NCI-H2029 (cell line): ENCODE results near the gene TIFAB.

ENCODE experiments used
- DNase-seq: peaks from one replicate; lab custom pipeline; 2025; lab: John Stamatoyannopoulos, UW

TIFAB gene

GRCh38 chr5:135442431-135443160 lies 9.6 kb downstream of the TIFAB start:
- DNase-seq, result no peak

GRCh38 chr5:135441919-135442318 lies 10.2 kb downstream of the TIFAB start:
- DNase-seq, result no peak

DNA sequence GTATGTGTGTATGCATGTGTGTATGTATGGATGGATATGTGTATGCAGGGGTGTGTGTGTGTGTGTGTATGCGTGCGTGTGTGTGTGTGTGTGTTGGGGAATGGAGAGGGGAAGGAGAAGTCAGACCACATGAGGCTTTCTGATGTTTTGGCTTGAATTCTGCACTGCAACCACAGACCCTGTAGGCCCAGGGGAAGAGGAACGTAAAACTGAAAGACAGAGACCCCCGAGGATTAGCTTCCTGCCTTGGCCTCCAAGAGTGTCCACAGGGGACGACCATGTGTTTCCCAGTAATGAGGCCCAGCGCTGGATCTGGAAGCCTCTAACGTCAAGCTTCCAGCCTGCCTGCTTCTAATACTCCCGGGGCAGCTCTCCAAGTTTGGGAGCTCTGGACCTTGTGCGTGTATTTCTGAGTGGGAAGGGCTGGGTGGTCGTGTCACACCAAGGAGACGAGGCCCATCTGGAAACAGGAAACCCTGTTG lies 10.8 kb downstream of the TIFAB start:
- DNase-seq, result no peak

DNA sequence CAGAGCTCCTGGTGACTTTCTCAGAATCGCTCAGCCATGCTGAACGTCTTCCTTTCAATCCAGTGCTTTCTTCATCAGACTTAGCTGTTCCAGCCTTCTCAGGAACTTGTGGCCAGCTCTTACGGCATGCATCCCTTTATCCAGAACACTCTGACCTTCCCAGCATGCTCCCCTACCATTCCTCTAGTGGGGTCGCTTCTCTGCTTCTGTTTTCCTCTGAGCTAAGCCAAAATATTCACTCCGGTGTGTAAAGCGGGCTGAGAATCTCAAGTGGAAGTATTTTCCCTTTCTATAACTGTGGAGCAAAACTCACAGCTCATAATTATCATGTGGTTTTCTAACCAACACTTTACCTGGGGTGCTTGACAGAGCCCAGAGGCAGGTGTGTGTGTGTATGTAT lies 11.2 kb downstream of the TIFAB start:
- DNase-seq, result no peak

GRCh38 chr5:135439231-135440205 lies 12.6 kb downstream of the TIFAB start:
- no peak for DNase-seq

DNA sequence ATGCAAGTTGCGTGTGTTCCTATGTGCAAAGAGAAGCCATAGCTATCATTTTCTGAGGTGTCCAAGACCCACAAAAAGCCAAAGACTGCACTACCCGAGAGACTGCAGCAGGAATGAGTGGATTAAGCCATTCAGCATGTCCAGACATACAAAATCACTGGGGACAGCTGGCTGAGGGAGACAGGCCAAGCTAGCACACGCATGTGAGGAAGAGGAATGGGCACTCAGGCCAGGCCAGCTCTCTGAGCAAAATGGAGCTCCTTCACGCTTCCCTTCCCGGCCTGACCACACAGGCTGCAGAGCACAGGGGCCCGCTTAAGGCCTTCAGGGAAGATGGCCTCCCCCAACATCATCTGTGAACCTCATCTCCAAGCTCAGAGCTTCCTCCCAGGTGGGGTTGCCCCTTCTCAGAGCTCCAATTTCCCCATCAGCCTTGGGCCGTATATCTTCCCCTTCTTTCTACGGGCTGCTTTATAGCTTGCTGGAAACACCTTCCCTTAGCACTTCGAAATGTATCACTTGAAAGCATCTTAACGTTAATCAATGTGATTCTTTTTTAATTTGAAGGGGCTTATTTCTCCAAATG lies 13.4 kb downstream of the TIFAB start:
- DNase-seq, result no peak

GRCh38 chr5:135437796-135438560 lies 14.2 kb downstream of the TIFAB start:
- peak; percentile 96 for DNase-seq

GRCh38 chr5:135437422-135437795 lies 14.7 kb downstream of the TIFAB start:
- DNase-seq, result no peak

- DNase-seq, result no peak
Observed at GRCh38 chr5:135436951-135437418, 15.2 kb downstream of the TIFAB start.

DNA sequence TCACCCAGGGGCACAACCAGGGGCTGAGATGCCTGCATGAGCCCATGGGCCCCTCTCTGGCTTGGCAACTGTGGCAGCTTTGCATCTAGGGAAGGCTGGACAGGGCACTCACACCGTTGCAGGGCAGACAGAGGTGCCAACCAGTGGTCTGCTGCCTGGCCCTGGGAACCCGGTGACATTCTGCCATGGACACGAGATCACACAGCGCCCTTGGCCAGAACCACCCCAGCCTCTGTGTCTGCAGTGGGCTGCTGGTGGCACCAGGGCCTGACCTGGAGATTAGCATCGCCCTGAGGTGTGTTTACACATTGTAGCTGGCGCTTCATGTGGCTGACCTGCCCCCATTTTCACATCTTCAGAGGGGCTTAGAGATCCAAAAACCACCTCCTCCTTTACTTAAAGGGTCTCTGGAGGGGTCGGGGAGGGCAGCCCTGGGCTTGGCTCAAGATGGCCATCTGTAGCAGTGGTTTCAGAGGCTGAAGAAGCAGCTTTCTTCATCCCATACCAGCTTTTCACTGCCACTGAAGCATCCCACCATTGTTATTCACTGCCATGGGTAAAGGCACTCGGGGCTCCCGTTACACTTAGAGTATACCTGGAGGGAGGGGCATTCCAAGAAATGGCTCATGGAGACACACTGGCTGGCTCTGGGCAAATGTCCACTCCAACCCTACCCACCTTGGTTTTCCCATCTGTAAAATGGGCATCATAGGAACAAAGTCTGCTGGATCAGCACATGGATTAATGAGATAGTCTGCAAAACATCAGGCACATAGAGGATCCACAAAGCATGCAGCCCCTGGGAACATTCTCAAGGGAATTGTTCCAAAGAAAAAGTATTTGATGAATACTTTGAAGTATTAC lies 16.5 kb downstream of the TIFAB start:
- DNase-seq, result no peak

DNA sequence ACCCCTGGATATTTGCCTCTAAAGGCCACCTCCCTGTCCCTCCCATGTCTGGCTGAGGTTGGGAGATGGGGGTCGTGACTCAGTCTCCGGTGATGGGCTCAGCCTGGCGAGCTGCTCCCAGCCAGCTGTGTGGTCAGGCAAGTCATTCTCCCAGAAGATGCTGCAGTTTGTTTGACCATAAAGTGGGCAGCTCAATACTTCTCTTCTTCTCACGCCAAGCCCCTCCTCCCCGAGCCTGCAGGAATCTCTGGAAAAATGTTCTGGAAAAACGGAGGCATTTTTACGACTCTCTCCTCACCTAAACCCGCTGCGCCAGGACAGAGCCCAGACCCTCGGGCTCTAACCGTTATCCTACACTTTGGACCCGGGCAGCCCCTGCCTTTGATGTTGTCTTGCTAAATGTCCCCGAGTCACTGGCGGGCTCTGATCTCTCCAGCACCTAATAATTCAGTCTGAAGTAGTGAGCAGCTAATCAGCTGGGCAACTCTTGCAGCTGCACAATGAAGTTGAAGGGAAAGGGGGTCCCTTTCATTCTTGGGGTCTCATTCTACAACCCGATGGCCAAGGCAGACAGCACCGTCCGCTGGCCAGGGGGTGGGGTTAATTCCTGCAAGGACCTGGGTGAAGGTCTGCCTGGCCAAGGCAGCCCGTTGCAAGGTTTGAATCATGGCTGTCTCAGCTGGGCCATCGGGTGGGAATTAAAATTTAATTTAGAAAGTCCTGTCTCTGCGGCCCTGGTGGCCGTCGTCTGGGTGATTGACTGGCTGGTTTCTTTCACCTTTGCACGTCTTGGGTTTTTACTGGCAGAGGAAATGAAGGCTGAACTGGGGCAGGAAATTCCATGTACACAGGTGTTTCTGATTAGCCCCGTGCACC lies 17.3 kb downstream of the TIFAB start:
- no peak for DNase-seq

- no peak for DNase-seq
Observed at GRCh38 chr5:135433681-135434426, 18.3 kb downstream of the TIFAB start.

GRCh38 chr5:135432113-135432512 lies 20.0 kb downstream of the TIFAB start:
- DNase-seq, result no peak

GRCh38 chr5:135430135-135430437 lies 22.1 kb downstream of the TIFAB start:
- DNase-seq, result no peak

DNA sequence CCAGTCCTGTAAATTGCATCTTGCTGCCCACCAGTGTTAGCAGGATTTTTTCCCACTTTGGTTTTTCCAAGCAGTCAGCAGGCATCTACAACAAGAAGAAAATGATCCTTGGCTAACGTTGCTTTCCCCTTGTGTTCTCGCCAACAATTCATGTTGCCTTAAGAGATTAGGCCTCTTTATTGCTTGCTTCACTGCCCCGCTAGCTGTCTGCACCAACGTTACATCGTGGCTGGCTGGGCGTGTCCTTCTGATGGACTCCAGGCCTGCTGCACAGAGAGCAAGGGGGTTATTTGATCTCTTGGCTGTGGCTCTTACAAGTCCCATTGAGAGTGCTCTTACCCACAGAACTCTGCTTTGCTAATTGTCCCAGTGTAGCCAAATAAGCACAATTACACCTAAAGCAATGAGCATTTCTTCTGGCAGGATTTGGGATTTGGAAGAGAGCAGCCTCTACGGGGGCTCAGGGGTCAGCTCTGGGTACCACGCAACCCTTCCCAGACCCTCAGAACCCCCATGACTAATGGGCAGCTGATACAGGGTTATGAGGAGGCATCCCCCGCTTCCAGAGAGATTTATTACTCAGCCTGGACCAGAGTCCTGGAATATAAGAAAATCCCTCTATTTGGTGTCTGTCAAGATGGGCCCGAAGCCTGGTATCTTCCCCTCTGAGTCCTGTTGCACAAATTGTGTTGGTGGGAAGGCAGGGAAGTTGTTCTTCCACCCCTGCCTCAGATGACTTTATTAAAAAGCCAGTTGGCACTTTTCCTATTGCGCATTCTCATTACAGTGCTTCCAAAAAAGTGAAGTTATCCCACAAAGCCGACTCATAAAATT lies 22.6 kb downstream of the TIFAB start:
- DNase-seq, result peak; percentile 48

DNA sequence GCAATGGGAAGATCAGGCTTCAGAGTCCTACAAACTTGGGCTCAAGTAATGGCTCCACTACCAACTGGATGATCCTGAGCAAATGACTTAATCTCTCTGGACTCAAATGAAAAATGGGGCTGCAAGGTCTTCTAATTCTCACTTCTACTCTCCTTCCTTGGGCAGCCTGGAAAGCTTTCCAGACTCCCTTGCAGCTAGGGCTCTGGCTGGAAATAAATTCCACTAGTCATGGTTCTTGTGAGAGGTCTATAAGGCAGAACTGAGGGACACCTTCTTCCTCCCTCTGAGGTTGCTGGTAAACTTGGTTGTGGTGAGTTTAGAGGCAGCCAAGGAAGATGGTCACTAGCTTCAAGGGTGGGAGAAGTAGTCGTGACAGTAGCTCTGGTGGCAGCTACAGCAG lies 23.6 kb downstream of the TIFAB start:
- DNase-seq, result no peak

DNA sequence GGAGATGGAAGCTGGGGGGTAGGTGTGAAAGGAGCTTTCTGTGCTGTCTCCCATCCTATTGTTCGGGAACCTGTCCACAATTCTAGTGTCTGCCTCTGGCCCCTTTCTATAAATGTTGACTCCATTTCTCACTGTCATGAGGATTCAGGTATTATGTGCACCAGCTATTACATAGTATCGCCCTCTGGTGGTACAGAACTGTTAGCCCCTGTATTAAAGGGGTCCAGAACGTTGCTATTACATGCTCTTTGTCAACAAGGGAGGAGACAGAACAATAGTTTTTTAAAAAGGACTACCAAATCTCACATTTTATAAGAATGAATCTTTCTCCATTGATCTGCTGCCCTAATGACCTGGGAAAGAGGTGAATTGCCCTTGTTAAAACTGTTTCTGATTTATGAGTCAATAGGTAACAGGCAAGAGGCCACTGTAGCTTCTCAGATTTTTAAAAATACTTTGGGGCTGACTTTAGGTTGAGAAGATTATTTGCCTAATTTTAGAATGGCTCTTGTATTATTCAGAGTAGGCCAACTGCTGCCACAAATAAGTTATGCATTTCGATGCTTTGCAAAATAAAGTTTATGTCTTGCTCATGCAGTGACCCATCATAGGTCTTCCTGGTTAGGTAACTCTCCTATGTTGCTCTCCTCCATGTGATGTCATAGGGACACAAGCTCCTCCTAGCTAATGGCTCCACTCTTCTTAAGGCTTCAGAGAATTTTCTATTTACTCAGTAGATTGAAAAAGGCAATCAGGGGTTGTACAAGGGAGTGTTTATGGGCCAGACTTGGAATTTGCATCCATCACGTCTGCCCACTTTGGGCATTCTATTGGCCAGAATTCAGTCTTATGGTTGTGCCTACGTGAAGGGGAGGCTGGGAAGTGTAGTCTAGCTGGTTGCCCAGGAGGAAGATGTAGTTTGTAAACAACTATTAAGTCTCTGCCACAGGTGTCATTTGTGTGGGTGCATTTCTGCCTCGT lies 25.8 kb downstream of the TIFAB start:
- peak; percentile 56 for DNase-seq
